HepG2 (cell line): ENCODE results near the gene MYO3B. TPM values are rescaled to one million over a fixed set of nuclear protein-coding genes. Genes with fewer than 3 reads are reported as not detected.

ENCODE experiments used
- ATF1 ChIP-seq: IDR thresholded peaks from 2 replicates; pipeline ENCODE4 v1.6.1; 2016; ENCODE audit warnings: mild to moderate bottlenecking, control low read depth
- BRCA1 ChIP-seq: sonication (generic); formaldehyde crosslinking; IDR thresholded peaks from 2 replicates; pipeline ENCODE4 v1.4.0; 2020; ENCODE audit warnings: missing genetic modification reagents
- CREM ChIP-seq, 2 experiments: sonication (generic) in 1 of 2; formaldehyde crosslinking in 1 of 2; IDR thresholded peaks; 2 replicates each; pipeline versions ENCODE4 v1.4.0 to v1.6.1; 2016 to 2020; ENCODE audit warnings: antibody characterized with exemption in 1 of 2, mild to moderate bottlenecking in 1 of 2, missing genetic modification reagents in 1 of 2
- EP300 ChIP-seq, 3 experiments: sonication (generic) in 1 of 3; formaldehyde crosslinking in 1 of 3; IDR thresholded peaks; 2 replicates each; pipeline versions ENCODE4 v1.5.1 to v1.6.1; 2011 to 2020; ENCODE audit warnings: low read depth in 2 of 3, low read length in 2 of 3, borderline replicate concordance in 1 of 3, improper control_type of control experiment in 1 of 3, mild to moderate bottlenecking in 1 of 3, missing genetic modification reagents in 1 of 3, moderate library complexity in 1 of 3
- FOXC1 ChIP-seq: sonication (generic); formaldehyde crosslinking; IDR thresholded peaks from 2 replicates; pipeline ENCODE4 v1.8.0; 2022; ENCODE audit warnings: mild to moderate bottlenecking, missing genetic modification reagents, borderline replicate concordance
- JUN ChIP-seq: sonication (generic); formaldehyde crosslinking; IDR thresholded peaks from 2 replicates; pipeline ENCODE4 v1.4.0; 2020; ENCODE audit warnings: mild to moderate bottlenecking, missing genetic modification reagents
- KDM4B ChIP-seq: sonication (generic); formaldehyde crosslinking; IDR thresholded peaks from 2 replicates; pipeline ENCODE4 v1.4.0; 2020; ENCODE audit warnings: missing genetic modification reagents
- KLF13 ChIP-seq: sonication (generic); formaldehyde crosslinking; IDR thresholded peaks from 2 replicates; pipeline ENCODE4 v1.4.0; 2020; ENCODE audit warnings: mild to moderate bottlenecking, missing genetic modification reagents
- KMT2A ChIP-seq: sonication (generic); formaldehyde crosslinking; IDR thresholded peaks from 2 replicates; pipeline ENCODE4 v1.4.0; 2020; ENCODE audit warnings: missing genetic modification reagents
- NCOR1 ChIP-seq: fragments of 200-600 bp; sonication (generic); IDR thresholded peaks from 2 replicates; pipeline ENCODE4 v1.7.0; 2017; ENCODE audit warnings: antibody characterized with exemption, low read length, borderline replicate concordance
- POGZ ChIP-seq: sonication (generic); formaldehyde crosslinking; IDR thresholded peaks from 2 replicates; pipeline ENCODE4 v1.4.0; 2020; ENCODE audit warnings: mild to moderate bottlenecking, missing genetic modification reagents
- THYN1 ChIP-seq: sonication (generic); formaldehyde crosslinking; IDR thresholded peaks from 2 replicates; pipeline ENCODE4 v1.8.1; 2023; ENCODE audit warnings: low read depth, mild to moderate bottlenecking, moderate library complexity, missing genetic modification reagents, borderline replicate concordance
- ZKSCAN1 ChIP-seq: fragments of 150-350 bp; IDR thresholded peaks from 2 replicates; pipeline ENCODE4 v1.6.1; 2014; ENCODE audit warnings: low read length
- ZMYM4 ChIP-seq: sonication (generic); formaldehyde crosslinking; IDR thresholded peaks from 2 replicates; pipeline ENCODE4 v1.8.1; 2023; ENCODE audit warnings: mild to moderate bottlenecking, missing genetic modification reagents
- ZNF562 ChIP-seq: sonication (generic); formaldehyde crosslinking; IDR thresholded peaks from 2 replicates; pipeline ENCODE4 v1.8.0; 2022; ENCODE audit warnings: missing genetic modification reagents, borderline replicate concordance
- polyA plus RNA-seq, 8 experiments: library from polyadenylated mRNA; depleted of rRNA in 3 of 8; stranded (reverse) in 7 of 8; unstranded in 1 of 8; fragments of >200 nt; fragmentation: Illumina TruSeq in 4 of 8; extraction: Trizol in 4 of 8; gene quantifications; 2 replicates each; pipeline versions ENCODE4 v1.2.1 to v1.2.3, GENCODE V29; 2011 to 2016; ENCODE audit warnings: low read depth in 4 of 8, missing spikeins in 1 of 8, mixed read lengths in 1 of 8; ENCODE audit not compliant: insufficient read depth in 1 of 8
- total RNA-seq, 5 experiments: library from RNA; depleted of rRNA; stranded (reverse); fragments of >200 nt; fragmentation: Illumina TruSeq; extraction: Trizol; gene quantifications; 2 replicates each; pipeline ENCODE4 v1.2.3, GENCODE V29; 2016; ENCODE audit warnings: low read depth in 1 of 5
- TF ChIP-seq, protein P1 (sequence below): sonication (generic); formaldehyde crosslinking; IDR thresholded peaks from 2 replicates; pipeline ENCODE4 v1.5.0; 2020; ENCODE audit warnings: mild to moderate bottlenecking, missing genetic modification reagents, borderline replicate concordance
- TF ChIP-seq, protein P2 (sequence below): sonication (generic); formaldehyde crosslinking; IDR thresholded peaks from 2 replicates; pipeline ENCODE4 v1.5.1; 2020; ENCODE audit warnings: missing genetic modification reagents, mild to moderate bottlenecking, borderline replicate concordance
- TF ChIP-seq, protein P3 (sequence below): sonication (generic); formaldehyde crosslinking; IDR thresholded peaks from 2 replicates; pipeline ENCODE4 v1.4.0; 2020; ENCODE audit warnings: missing genetic modification reagents
- TF ChIP-seq, protein P4 (sequence below): sonication (generic); formaldehyde crosslinking; IDR thresholded peaks from 2 replicates; pipeline ENCODE4 v1.8.1; 2023; ENCODE audit warnings: mild to moderate bottlenecking, missing genetic modification reagents
- TF ChIP-seq, protein P5 (sequence below): sonication (generic); formaldehyde crosslinking; IDR thresholded peaks from 2 replicates; pipeline ENCODE4 v1.4.0; 2020; ENCODE audit warnings: mild to moderate bottlenecking, missing genetic modification reagents
- TF ChIP-seq, protein P6 (sequence below): sonication (generic); formaldehyde crosslinking; IDR thresholded peaks from 2 replicates; pipeline ENCODE4 v1.4.0; 2020; ENCODE audit warnings: missing genetic modification reagents, borderline replicate concordance

The MYO3B gene
- total and polyA plus RNA-seq, 2 of the 13 experiments (the other 11 are each of a cell fraction or from before 2014, with no cell fraction given) = 0.01 TPM; not detected in 1

DNA sequence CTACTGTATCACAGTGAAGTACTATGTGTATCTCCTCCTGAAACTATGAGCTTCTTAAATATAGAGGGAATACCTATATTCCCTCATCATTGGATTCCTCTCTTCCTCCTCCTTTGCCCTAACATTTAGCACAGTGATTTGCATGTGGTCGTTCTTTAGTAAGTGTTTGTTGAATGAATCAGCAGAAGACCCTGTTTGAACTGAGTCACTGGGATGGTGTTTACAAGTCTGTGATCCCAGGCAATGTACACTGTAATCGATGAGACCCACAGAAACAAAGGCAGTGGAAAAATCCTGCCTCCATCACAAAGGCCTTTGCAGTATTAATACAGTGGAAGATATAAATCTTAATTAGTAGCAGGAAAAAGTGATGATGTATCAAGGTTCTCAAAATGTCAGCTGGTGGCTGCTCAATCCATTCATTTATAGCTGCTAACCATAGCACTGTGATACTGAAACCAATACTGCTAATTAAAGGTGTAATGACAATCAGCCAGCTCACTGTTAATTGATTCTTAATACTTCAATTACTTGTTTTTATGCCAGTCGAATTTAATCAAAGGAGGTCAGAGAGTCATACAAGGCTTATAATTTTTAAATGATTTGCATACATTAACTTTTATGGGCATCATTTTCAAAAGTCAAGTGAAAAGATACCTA, 20.8 kb upstream of the MYO3B start (continued):
- TF ChIP-seq, protein P1, sequence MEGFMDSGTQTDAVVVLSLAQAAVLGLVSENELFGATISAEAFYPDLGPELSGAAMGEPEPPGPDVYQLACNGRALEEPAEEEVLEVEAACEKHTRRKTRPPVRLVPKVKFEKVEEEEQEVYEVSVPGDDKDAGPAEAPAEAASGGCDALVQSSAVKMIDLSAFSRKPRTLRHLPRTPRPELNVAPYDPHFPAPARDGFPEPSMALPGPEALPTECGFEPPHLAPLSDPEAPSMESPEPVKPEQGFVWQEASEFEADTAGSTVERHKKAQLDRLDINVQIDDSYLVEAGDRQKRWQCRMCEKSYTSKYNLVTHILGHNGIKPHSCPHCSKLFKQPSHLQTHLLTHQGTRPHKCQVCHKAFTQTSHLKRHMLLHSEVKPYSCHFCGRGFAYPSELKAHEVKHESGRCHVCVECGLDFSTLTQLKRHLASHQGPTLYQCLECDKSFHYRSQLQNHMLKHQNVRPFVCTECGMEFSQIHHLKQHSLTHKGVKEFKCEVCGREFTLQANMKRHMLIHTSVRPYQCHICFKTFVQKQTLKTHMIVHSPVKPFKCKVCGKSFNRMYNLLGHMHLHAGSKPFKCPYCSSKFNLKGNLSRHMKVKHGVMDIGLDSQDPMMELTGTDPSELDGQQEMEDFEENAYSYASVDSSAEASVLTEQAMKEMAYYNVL (CRISPR knock-in tag) = no peak
- TF ChIP-seq KMT2A (CRISPR knock-in tag) = no peak
- no peak for TF ChIP-seq KDM4B (CRISPR knock-in tag)
- TF ChIP-seq ZMYM4 (CRISPR knock-in tag) = no peak
- TF ChIP-seq, protein P2, sequence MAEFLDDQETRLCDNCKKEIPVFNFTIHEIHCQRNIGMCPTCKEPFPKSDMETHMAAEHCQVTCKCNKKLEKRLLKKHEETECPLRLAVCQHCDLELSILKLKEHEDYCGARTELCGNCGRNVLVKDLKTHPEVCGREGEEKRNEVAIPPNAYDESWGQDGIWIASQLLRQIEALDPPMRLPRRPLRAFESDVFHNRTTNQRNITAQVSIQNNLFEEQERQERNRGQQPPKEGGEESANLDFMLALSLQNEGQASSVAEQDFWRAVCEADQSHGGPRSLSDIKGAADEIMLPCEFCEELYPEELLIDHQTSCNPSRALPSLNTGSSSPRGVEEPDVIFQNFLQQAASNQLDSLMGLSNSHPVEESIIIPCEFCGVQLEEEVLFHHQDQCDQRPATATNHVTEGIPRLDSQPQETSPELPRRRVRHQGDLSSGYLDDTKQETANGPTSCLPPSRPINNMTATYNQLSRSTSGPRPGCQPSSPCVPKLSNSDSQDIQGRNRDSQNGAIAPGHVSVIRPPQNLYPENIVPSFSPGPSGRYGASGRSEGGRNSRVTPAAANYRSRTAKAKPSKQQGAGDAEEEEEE (CRISPR knock-in tag) = no peak
- TF ChIP-seq, protein P3, sequence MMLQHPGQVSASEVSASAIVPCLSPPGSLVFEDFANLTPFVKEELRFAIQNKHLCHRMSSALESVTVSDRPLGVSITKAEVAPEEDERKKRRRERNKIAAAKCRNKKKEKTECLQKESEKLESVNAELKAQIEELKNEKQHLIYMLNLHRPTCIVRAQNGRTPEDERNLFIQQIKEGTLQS (CRISPR knock-in tag) = peak; percentile 72; the same call in 1 of the 2 replicates
- TF ChIP-seq JUN (CRISPR knock-in tag) = peak; percentile 90
- no peak for TF ChIP-seq KLF13 (CRISPR knock-in tag)
- no peak for TF ChIP-seq ZKSCAN1
- TF ChIP-seq, protein P4, sequence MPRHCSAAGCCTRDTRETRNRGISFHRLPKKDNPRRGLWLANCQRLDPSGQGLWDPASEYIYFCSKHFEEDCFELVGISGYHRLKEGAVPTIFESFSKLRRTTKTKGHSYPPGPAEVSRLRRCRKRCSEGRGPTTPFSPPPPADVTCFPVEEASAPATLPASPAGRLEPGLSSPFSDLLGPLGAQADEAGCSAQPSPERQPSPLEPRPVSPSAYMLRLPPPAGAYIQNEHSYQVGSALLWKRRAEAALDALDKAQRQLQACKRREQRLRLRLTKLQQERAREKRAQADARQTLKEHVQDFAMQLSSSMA = no peak
- TF ChIP-seq ZNF562 (CRISPR knock-in tag) = no peak
- TF ChIP-seq FOXC1 (CRISPR knock-in tag) = no peak
- peak; percentile 46; the same call in 1 of the 2 replicates for TF ChIP-seq CREM (IDR thresholded peaks at IDR 0.05)
- no peak for TF ChIP-seq CREM (CRISPR knock-in tag; IDR thresholded peaks at IDR 0.05)
- TF ChIP-seq, protein P5, sequence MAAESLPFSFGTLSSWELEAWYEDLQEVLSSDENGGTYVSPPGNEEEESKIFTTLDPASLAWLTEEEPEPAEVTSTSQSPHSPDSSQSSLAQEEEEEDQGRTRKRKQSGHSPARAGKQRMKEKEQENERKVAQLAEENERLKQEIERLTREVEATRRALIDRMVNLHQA = no peak
- no peak for TF ChIP-seq NCOR1
- TF ChIP-seq EP300 (IDR thresholded peaks at IDR 0.05; ENCODE audit: low read depth in 2 of 2, low read length in 2 of 2) = peak; percentile 53 to 95; a peak in 3 of 4 replicates
- peak; percentile 62; the same call in 1 of the 2 replicates for TF ChIP-seq EP300 (CRISPR knock-in tag; IDR thresholded peaks at IDR 0.05; ENCODE audit: borderline replicate concordance)
- no peak; the same call in 1 of the 2 replicates for TF ChIP-seq POGZ (CRISPR knock-in tag)
- TF ChIP-seq THYN1 (CRISPR knock-in tag) = no peak
- no peak for TF ChIP-seq BRCA1
- TF ChIP-seq ATF1 (CRISPR knock-in tag) = no peak
- TF ChIP-seq, protein P6, sequence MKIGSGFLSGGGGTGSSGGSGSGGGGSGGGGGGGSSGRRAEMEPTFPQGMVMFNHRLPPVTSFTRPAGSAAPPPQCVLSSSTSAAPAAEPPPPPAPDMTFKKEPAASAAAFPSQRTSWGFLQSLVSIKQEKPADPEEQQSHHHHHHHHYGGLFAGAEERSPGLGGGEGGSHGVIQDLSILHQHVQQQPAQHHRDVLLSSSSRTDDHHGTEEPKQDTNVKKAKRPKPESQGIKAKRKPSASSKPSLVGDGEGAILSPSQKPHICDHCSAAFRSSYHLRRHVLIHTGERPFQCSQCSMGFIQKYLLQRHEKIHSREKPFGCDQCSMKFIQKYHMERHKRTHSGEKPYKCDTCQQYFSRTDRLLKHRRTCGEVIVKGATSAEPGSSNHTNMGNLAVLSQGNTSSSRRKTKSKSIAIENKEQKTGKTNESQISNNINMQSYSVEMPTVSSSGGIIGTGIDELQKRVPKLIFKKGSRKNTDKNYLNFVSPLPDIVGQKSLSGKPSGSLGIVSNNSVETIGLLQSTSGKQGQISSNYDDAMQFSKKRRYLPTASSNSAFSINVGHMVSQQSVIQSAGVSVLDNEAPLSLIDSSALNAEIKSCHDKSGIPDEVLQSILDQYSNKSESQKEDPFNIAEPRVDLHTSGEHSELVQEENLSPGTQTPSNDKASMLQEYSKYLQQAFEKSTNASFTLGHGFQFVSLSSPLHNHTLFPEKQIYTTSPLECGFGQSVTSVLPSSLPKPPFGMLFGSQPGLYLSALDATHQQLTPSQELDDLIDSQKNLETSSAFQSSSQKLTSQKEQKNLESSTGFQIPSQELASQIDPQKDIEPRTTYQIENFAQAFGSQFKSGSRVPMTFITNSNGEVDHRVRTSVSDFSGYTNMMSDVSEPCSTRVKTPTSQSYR = no peak
